Epithelial cell of proximal tubule (primary cell): Measurements from ENCODE around the gene CRYZL1. TPM values are rescaled to one million over a fixed set of nuclear protein-coding genes. Genes with fewer than 3 reads are reported as not detected.

Source experiments
- DNase-seq: peaks from one replicate; pipeline ENCODE4 v3.0.0-alpha.2; 2011; ENCODE audit warnings: low read depth
- H3K4me3 ChIP-seq: 2 replicates; pipeline ENCODE4 v1.5.1; 2011; ENCODE audit warnings: low read depth, mild to moderate bottlenecking, low read length
- total RNA-seq: library from RNA; depleted of rRNA; stranded (reverse); fragments of >200 nt; gene quantifications from 2 replicates; pipeline ENCODE4 v1.2.3, GENCODE V29; 2015
- TF ChIP-seq, protein P1 (sequence below): conservative IDR thresholded peaks from 2 replicates; pipeline ENCODE4 v1.5.1; 2012; ENCODE audit warnings: low read depth, mild to moderate bottlenecking, low read length

CRYZL1 gene
- total RNA-seq, 1 donor from 2014 or later = 27.2 TPM

DNA sequence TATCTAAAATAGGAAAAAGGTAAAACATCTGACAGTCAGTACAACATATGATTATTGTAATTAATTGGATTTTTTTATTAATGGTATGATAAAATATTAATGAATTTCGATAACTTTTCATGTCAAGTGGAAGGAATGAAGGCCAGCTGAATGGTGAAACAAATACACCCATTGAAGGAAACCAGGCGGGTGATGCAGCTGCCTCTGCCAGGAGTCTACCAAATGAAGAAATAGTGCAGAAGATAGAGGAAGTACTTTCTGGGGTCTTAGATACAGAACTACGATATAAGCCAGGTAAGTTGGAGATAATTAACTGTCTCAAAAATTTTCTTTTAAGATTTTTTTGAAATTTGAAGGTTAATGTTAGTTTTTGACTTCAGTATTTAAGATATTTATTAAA lies 95.5 kb downstream of the CRYZL1 start:
- TF ChIP-seq, protein P1, sequence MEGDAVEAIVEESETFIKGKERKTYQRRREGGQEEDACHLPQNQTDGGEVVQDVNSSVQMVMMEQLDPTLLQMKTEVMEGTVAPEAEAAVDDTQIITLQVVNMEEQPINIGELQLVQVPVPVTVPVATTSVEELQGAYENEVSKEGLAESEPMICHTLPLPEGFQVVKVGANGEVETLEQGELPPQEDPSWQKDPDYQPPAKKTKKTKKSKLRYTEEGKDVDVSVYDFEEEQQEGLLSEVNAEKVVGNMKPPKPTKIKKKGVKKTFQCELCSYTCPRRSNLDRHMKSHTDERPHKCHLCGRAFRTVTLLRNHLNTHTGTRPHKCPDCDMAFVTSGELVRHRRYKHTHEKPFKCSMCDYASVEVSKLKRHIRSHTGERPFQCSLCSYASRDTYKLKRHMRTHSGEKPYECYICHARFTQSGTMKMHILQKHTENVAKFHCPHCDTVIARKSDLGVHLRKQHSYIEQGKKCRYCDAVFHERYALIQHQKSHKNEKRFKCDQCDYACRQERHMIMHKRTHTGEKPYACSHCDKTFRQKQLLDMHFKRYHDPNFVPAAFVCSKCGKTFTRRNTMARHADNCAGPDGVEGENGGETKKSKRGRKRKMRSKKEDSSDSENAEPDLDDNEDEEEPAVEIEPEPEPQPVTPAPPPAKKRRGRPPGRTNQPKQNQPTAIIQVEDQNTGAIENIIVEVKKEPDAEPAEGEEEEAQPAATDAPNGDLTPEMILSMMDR = no peak
- DNase-seq = no peak
- H3K4me3 ChIP-seq = no peak overlapping the region

GRCh38 chr21:33544451-33545195 lies 96.9 kb downstream of the CRYZL1 start:
- TF ChIP-seq, protein P1 = no peak
- peak overlapping the region; percentile 93 for H3K4me3 ChIP-seq
- DNase-seq = no peak

DNA sequence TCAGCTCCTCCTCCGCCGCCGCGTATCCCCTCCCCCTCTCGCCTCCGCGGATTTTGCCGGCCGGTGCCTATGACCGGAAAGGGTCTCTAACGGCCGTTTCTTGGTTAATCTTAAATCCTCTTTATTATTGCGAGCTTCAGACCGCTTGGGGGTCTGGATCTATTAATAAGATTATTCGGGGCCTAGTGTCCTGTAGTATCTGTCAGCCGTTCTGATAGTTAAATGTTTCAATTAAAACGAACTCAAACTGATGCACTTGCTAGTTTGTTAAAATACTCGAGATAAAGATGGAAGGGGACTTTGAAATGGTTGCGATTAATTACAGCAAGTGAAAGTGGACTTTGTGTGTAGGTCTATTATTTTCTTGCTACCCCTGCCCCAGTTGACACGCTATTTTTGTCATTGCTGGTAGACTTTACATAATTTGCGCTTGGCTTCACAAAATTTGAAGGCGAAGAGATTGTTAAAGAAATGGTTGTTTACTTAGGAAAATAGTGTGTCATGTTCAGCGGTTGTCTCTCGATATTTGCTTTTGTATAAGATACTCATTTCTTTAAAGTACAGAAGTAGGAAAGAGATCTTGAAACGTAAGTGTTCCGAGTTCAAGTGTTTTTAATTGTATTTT lies 97.9 kb downstream of the CRYZL1 start:
- no peak for DNase-seq
- TF ChIP-seq, protein P1 = no peak

DNA sequence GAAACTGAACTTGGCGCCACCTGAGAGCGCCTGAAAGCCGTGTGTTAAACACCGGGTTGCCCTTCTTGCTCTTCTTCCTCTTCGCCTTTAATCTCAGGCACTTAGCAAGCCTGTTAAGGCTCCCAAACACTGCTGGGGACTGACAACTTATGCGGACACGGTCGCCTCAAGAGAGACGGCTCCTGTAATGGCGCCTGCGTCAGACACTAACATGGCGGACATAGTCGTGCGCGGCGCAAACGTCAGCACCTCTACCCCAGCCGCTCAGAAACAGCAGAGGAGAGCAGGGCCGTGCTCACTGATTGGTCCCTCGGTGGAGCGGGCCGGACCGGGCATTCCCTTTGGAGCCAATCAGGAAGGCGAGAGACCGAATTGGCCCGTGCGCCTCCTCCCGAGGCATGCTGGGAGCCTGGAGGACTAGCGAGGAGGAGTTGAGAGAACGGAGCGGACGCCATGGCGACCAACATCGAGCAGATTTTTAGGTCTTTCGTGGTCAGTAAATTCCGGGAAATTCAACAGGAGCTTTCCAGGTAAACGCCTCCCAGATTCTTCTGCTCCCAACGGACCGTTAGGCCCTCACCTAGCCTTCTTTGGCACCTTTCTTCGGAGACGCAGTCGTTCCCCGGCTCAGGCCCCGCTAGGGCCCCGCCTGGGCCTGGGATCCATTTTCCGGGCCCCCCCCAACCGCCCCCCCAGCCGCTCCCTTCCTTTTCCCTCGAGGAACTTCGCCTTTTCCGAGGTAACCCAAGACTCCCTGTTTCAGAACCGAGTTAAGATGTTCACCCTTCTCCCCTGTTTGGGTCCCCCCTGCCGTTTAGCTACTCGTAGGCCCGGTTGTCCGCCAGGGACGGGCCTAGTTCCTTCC lies 98.7 kb downstream of the CRYZL1 start, which contains the start of gene SON:
SON (plus strand) TSS at position 399 of the 865 bp plus-strand sequence; CDS start at position 454, 55 bp downstream.
- peak; percentile 76 for DNase-seq
- H3K4me3 ChIP-seq = peak within 1 kb of the TSS; percentile 93
- TF ChIP-seq, protein P1 = no peak

More for the DNA sequence above, 97.9 kb downstream of the CRYZL1 start:
- peak overlapping the region; percentile 93 for H3K4me3 ChIP-seq

DNA sequence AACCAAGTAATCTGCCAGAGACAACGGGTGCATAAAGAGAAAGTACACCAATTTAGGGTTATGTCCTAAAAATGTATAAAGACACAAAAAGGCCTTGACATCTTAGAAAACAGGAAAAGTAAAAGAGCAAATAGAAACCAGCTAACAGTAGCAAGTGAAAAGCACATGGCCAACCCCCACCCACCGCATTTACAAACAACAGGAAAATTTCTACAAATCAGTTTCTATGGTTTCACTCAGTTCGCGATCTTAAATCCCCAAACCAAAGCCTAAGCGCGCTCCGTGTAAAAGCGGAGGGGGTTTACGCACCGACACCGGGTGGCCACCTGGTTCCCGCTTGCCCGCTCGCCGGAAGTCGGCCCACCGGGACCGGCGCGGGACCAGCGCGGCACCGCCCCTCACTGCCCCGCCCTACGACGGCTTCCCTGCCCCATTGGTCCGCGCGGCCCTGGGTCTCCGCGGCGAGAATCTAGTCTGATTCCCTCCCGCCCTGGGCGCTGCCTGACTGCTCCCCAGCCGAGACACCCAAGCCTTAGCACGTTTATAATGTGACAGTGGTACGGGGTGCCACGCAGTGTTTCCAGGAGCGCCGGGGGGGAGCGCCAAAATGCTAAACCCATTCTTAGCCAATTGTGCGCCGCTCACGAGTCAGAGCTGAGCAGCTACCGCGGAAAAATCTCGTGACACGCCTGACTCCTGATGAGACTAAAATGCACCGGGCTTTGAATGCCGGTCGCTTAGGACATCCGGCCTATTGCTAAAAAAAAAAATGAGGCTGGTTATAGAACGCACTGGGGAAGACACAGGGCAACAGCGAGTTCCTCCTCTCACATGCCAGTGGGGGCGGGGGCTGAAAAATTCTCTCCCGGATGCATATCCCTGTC lies 99.5 kb downstream of the CRYZL1 start, which contains the start of gene GART:
GART (minus strand) TSS at position 362 of the 884 bp plus-strand sequence. CDS start 2,802 bp downstream, outside the sequence.
- TF ChIP-seq, protein P1 = no peak
- DNase-seq = no peak
- peak within 1 kb of the TSS; percentile 93 for H3K4me3 ChIP-seq
